ENCODE data around the gene CCER1. TPM values are rescaled to one million over a fixed set of nuclear protein-coding genes. Genes with fewer than 3 reads are reported as not detected.

The CCER1 gene
- total RNA-seq, 2 experiments from 2014 or later = not detected

GRCh38 chr12:90924406-90924805, 30.6 kb downstream of the CCER1 start:
- intact Hi-C loops (cut with DNase I, micrococcal nuclease) = no loop called here
- ChIA-PET POLR2A (no interaction called here), CTCF (no interaction called here)
- Histone ChIP-seq H3K4me3 (ENCODE audit: low read length) (no peak overlapping the region), H3K27me3 (ENCODE audit: control insufficient read depth in 1 of 2, insufficient read depth in 2 of 2, low read length in 2 of 2) (no peaks in the 10 kb centered on the region), H3K27ac (ENCODE audit: low read depth in 1 of 2, low read length in 2 of 2) (no peak overlapping the region), H3K36me3 (ENCODE audit: insufficient read depth, low read length) (no peaks in the 10 kb centered on the region), H3K9me3 (ENCODE audit: control insufficient read depth in 1 of 2, insufficient read depth in 1 of 2, low read length in 2 of 2) (no peaks in the 10 kb centered on the region), H3K4me1 (ENCODE audit: insufficient read depth, low read length) (no peaks in the 10 kb centered on the region)
- Mint-ChIP-seq H3K4me1 (ENCODE audit: low read depth) (no peaks in the 10 kb centered on the region), H3K36me3 (ENCODE audit: low read depth) (no peaks in the 10 kb centered on the region), H3K4me3 (no peak overlapping the region), H3K27ac (no peak overlapping the region), H3K9me3 (peaks cover 2% of the 10 kb centered on the region), H3K27me3 (peaks cover 9% of the 10 kb centered on the region)
- ATAC-seq (ENCODE audit: poor library complexity) = no peak
- TF ChIP-seq, protein P1, sequence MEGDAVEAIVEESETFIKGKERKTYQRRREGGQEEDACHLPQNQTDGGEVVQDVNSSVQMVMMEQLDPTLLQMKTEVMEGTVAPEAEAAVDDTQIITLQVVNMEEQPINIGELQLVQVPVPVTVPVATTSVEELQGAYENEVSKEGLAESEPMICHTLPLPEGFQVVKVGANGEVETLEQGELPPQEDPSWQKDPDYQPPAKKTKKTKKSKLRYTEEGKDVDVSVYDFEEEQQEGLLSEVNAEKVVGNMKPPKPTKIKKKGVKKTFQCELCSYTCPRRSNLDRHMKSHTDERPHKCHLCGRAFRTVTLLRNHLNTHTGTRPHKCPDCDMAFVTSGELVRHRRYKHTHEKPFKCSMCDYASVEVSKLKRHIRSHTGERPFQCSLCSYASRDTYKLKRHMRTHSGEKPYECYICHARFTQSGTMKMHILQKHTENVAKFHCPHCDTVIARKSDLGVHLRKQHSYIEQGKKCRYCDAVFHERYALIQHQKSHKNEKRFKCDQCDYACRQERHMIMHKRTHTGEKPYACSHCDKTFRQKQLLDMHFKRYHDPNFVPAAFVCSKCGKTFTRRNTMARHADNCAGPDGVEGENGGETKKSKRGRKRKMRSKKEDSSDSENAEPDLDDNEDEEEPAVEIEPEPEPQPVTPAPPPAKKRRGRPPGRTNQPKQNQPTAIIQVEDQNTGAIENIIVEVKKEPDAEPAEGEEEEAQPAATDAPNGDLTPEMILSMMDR (IDR thresholded peaks at IDR 0.05) = no peak
- DNase-seq = no peak

DNA sequence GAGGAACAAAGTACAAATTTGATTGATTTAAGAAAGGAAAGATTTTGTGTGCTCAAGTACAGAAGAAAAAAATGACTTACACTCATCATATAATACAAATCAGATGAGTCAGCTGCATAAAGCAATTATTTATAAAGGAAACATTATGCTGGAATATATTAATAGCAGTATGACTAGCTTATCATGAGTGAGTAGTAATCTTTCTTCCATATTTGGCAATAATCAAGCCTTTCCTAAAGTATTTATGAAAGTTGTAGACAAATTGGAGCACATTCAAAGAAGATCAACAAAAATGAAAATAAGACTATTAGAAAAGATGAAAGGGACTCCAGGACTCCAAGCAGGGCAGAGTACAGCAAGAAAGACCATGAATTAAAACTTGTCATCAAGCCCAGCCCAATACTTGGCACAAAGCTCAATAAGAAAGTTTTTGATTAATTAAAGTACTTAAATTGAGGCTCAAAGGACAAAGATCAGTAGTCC, 32.8 kb downstream of the CCER1 start:
- intact Hi-C loops (cut with DNase I, micrococcal nuclease) = no loop called here
- H3K27ac ChIP-seq (ENCODE audit: low read depth in 1 of 2, low read length in 2 of 2) = no peak overlapping the region
- no peaks in the 10 kb centered on the region for H3K27me3 ChIP-seq (ENCODE audit: control insufficient read depth in 1 of 2, insufficient read depth in 2 of 2, low read length in 2 of 2)
- ChIA-PET POLR2A (no interaction called here), CTCF (interaction anchor here (0.7 kb wide), 1 partner anchor 49 kb away, joined by 3 read pairs; no protein-coding TSS in a partner anchor)
- no peaks in the 10 kb centered on the region for H3K36me3 ChIP-seq (ENCODE audit: insufficient read depth, low read length)
- H3K36me3 Mint-ChIP-seq (ENCODE audit: low read depth) = no peaks in the 10 kb centered on the region
- H3K9me3 Mint-ChIP-seq = no peaks in the 10 kb centered on the region
- no peaks in the 10 kb centered on the region for H3K4me1 Mint-ChIP-seq (ENCODE audit: low read depth)
- no peak overlapping the region for H3K4me3 ChIP-seq (ENCODE audit: low read length)
- no peaks in the 10 kb centered on the region for H3K9me3 ChIP-seq (ENCODE audit: control insufficient read depth in 1 of 2, insufficient read depth in 1 of 2, low read length in 2 of 2)
- DNase-seq = no peak
- H3K4me1 ChIP-seq (ENCODE audit: insufficient read depth, low read length) = no peaks in the 10 kb centered on the region
- TF ChIP-seq, protein P1 (IDR thresholded peaks at IDR 0.05) = no peak
- H3K27ac Mint-ChIP-seq = no peak overlapping the region
- peaks cover 16% of the 10 kb centered on the region for H3K27me3 Mint-ChIP-seq
- no peak overlapping the region for H3K4me3 Mint-ChIP-seq
- no peak for ATAC-seq (ENCODE audit: poor library complexity)

GRCh38 chr12:90921536-90921935, 33.4 kb downstream of the CCER1 start:
- H3K4me1 Mint-ChIP-seq (ENCODE audit: low read depth) = no peaks in the 10 kb centered on the region
- intact Hi-C loops (cut with DNase I, micrococcal nuclease) = no loop called here
- H3K4me3 Mint-ChIP-seq = no peak overlapping the region
- no peak for DNase-seq
- CTCF ChIA-PET = interaction anchor here (0.7 kb wide), 1 partner anchor 48 kb away, joined by 3 read pairs; no protein-coding TSS in a partner anchor
- POLR2A ChIA-PET = no interaction called here
- no peak overlapping the region for H3K4me3 ChIP-seq (ENCODE audit: low read length)
- no peaks in the 10 kb centered on the region for H3K9me3 Mint-ChIP-seq
- H3K9me3 ChIP-seq (ENCODE audit: control insufficient read depth in 1 of 2, insufficient read depth in 1 of 2, low read length in 2 of 2) = no peaks in the 10 kb centered on the region
- H3K27me3 Mint-ChIP-seq = peaks cover 16% of the 10 kb centered on the region
- H3K27me3 ChIP-seq (ENCODE audit: control insufficient read depth in 1 of 2, insufficient read depth in 2 of 2, low read length in 2 of 2) = no peaks in the 10 kb centered on the region
- H3K27ac ChIP-seq (ENCODE audit: low read depth in 1 of 2, low read length in 2 of 2) = no peak overlapping the region
- no peak overlapping the region for H3K27ac Mint-ChIP-seq
- TF ChIP-seq, protein P1 (IDR thresholded peaks at IDR 0.05) = no peak
- H3K4me1 ChIP-seq (ENCODE audit: insufficient read depth, low read length) = no peaks in the 10 kb centered on the region
- no peaks in the 10 kb centered on the region for H3K36me3 Mint-ChIP-seq (ENCODE audit: low read depth)
- H3K36me3 ChIP-seq (ENCODE audit: insufficient read depth, low read length) = no peaks in the 10 kb centered on the region
- no peak for ATAC-seq (ENCODE audit: poor library complexity)

Data from CD4-positive, alpha-beta T cell (primary cell).